SIG-M5 treated with dmso at 0.1 percent for 504 hours (cell line): ENCODE measurements around the gene MVK.

Source experiments
- DNase-seq: peaks from one replicate; lab custom pipeline; 2025; ENCODE audit not compliant: unreplicated experiment; lab: John Stamatoyannopoulos, UW

MVK gene

GRCh38 chr12:109563291-109564284, 10.0 kb upstream of the MVK start:
- DNase-seq = no peak

- no peak for DNase-seq
Observed at GRCh38 chr12:109566424-109566823, 7.2 kb upstream of the MVK start.

GRCh38 chr12:109567296-109567695, 6.3 kb upstream of the MVK start:
- no peak for DNase-seq

GRCh38 chr12:109567967-109568366, 5.6 kb upstream of the MVK start:
- no peak for DNase-seq

GRCh38 chr12:109568486-109568885, 5.1 kb upstream of the MVK start:
- DNase-seq = no peak

- DNase-seq = no peak
Observed at GRCh38 chr12:109571773-109572505, 1.7 kb upstream of the MVK start.

- no peak for DNase-seq
Observed at GRCh38 chr12:109572506-109572845, 1.1 kb upstream of the MVK start.

GRCh38 chr12:109573914-109574244, 285 bp downstream of the MVK start:
- no peak for DNase-seq

GRCh38 chr12:109575683-109576082, 2.1 kb downstream of the MVK start:
- no peak for DNase-seq

GRCh38 chr12:109577311-109577710, 3.7 kb downstream of the MVK start:
- DNase-seq = no peak

GRCh38 chr12:109578330-109578927, 4.8 kb downstream of the MVK start:
- DNase-seq = no peak

GRCh38 chr12:109579639-109580038, 6.0 kb downstream of the MVK start:
- no peak for DNase-seq

- DNase-seq = no peak
Observed at GRCh38 chr12:109580272-109580671, 6.7 kb downstream of the MVK start.

- no peak for DNase-seq
Observed at GRCh38 chr12:109580684-109581333, 7.2 kb downstream of the MVK start.

GRCh38 chr12:109581334-109581691, 7.7 kb downstream of the MVK start:
- DNase-seq = no peak

GRCh38 chr12:109581856-109582255, 8.3 kb downstream of the MVK start:
- no peak for DNase-seq

GRCh38 chr12:109582636-109583035, 9.0 kb downstream of the MVK start:
- no peak for DNase-seq

- DNase-seq = no peak
Observed at GRCh38 chr12:109583733-109584132, 10.1 kb downstream of the MVK start.

GRCh38 chr12:109586385-109587296, 13.0 kb downstream of the MVK start:
- DNase-seq = no peak

- no peak for DNase-seq
Observed at GRCh38 chr12:109587921-109588320, 14.3 kb downstream of the MVK start.
